ENCODE data around the gene PARP14.

GRCh38 chr3:122680475-122681283 is at the start of gene PARP14:
- TF ChIP-seq CTCF (IDR thresholded peaks at IDR 0.05; ENCODE audit: low read length) (no peak; the same call in 1 of the 2 replicates), EZH2 (optimal IDR thresholded peaks at IDR 0.05; ENCODE audit: low read depth, low read length) (no peak)
